Sigmoid colon (tissue), 4 donors: ENCODE results near the gene ZNF76.

Experiments used
- POLR2A ChIP-seq, 2 donors: fragments of 450-650 bp; IDR thresholded peaks; one replicate each; pipeline ENCODE4 v1.6.1; 2016; ENCODE audit warnings: antibody characterized with exemption in 2 of 2, mild to moderate bottlenecking in 2 of 2, moderate library complexity in 2 of 2
- POLR2AphosphoS5 ChIP-seq, 4 donors: sonication (generic); formaldehyde crosslinking; IDR thresholded peaks; one replicate each; pipeline ENCODE4 v1.6.1; 2017; ENCODE audit warnings: antibody characterized with exemption in 4 of 4
- TF ChIP-seq, protein P1 (sequence below), 4 experiments: fragments of 450-650 bp in 3 of 4; fragments of 200-600 bp in 1 of 4; IDR thresholded peaks; one replicate each; pipeline ENCODE4 v1.5.1; 2016 to 2019; ENCODE audit warnings: antibody characterized with exemption in 4 of 4, mild to moderate bottlenecking in 3 of 4, moderate library complexity in 2 of 4

DNA sequence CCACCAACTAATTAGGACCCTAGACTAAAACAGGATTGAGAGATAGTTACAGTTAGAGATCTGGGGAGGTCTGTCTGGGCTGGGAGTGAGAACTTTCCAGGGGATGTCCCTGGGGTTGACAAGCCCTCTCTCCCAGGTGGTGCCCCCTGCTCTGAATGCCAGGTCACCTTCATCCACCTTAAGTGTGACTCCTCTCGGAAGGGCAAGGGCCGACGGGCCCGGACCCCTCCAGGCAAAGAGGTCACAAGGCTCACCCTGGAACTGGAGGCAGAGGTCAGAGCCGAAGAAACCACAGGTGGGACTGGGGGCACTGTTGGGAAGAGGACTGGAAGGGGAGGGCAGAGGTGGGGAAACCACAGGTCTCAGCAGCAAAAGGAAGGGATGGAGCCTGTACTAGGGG lies 17.0 kb upstream of the ZNF76 start:
- TF ChIP-seq, protein P1, sequence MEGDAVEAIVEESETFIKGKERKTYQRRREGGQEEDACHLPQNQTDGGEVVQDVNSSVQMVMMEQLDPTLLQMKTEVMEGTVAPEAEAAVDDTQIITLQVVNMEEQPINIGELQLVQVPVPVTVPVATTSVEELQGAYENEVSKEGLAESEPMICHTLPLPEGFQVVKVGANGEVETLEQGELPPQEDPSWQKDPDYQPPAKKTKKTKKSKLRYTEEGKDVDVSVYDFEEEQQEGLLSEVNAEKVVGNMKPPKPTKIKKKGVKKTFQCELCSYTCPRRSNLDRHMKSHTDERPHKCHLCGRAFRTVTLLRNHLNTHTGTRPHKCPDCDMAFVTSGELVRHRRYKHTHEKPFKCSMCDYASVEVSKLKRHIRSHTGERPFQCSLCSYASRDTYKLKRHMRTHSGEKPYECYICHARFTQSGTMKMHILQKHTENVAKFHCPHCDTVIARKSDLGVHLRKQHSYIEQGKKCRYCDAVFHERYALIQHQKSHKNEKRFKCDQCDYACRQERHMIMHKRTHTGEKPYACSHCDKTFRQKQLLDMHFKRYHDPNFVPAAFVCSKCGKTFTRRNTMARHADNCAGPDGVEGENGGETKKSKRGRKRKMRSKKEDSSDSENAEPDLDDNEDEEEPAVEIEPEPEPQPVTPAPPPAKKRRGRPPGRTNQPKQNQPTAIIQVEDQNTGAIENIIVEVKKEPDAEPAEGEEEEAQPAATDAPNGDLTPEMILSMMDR (IDR thresholded peaks at IDR 0.05), result no peak
- no peak for TF ChIP-seq POLR2AphosphoS5 (IDR thresholded peaks at IDR 0.05)
- no peak for TF ChIP-seq POLR2A (IDR thresholded peaks at IDR 0.05)
